KMS-11 (cell line): ENCODE data around the gene CRY2.

Experiments used
- H2AFZ ChIP-seq: fragments of 200-600 bp; sonication (generic); 2 replicates; pipeline ENCODE4 v1.6.1; 2016; ENCODE audit warnings: antibody characterized with exemption, mixed run types, low read depth
- H3K27ac ChIP-seq: fragments of 200-600 bp; sonication (generic); 2 replicates; pipeline ENCODE4 v1.6.1; 2016; ENCODE audit warnings: mild to moderate bottlenecking, mixed run types
- H3K27me3 ChIP-seq: fragments of 200-600 bp; sonication (generic); 2 replicates; pipeline ENCODE4 v1.6.1; 2017; ENCODE audit warnings: mild to moderate bottlenecking, low read depth, mixed run types, moderate library complexity; ENCODE audit not compliant: insufficient read depth
- H3K36me3 ChIP-seq: fragments of 200-600 bp; sonication (generic); 2 replicates; pipeline ENCODE4 v1.6.1; 2017; ENCODE audit warnings: mild to moderate bottlenecking, mixed run types; ENCODE audit not compliant: insufficient read depth
- H3K4me1 ChIP-seq: fragments of 200-600 bp; sonication (generic); 2 replicates; pipeline ENCODE4 v1.6.1; 2016; ENCODE audit warnings: mild to moderate bottlenecking, low read depth, mixed run types; ENCODE audit not compliant: poor library complexity, severe bottlenecking
- H3K4me2 ChIP-seq: fragments of 200-600 bp; sonication (generic); 2 replicates; pipeline ENCODE4 v1.7.0; 2016; ENCODE audit warnings: mild to moderate bottlenecking, mixed run types
- H3K4me3 ChIP-seq: fragments of 200-600 bp; sonication (generic); IDR thresholded peaks from 2 replicates; pipeline ENCODE4 v1.6.1; 2017; ENCODE audit warnings: low read depth, low read length, mixed read lengths; ENCODE audit not compliant: insufficient read depth
- H3K79me2 ChIP-seq: fragments of 200-600 bp; sonication (generic); 2 replicates; pipeline ENCODE4 v1.6.1; 2016; ENCODE audit warnings: low read depth, mixed run types; ENCODE audit not compliant: insufficient read depth
- H3K9ac ChIP-seq: fragments of 200-600 bp; sonication (generic); 2 replicates; pipeline ENCODE4 v1.6.1; 2016; ENCODE audit warnings: mild to moderate bottlenecking, mixed run types
- H4K20me1 ChIP-seq: fragments of 200-600 bp; sonication (generic); 2 replicates; pipeline ENCODE4 v1.6.1; 2016; ENCODE audit warnings: mild to moderate bottlenecking, mixed run types; ENCODE audit not compliant: insufficient read depth
- CTCF ChIP-seq: fragments of 200-600 bp; sonication (generic); conservative IDR thresholded peaks from 2 replicates; pipeline ENCODE4 v1.6.1; 2017; ENCODE audit warnings: low read depth, mild to moderate bottlenecking, antibody characterized with exemption, low read length, moderate library complexity, mixed read lengths

The CRY2 gene

GRCh38 chr11:45801723-45802315 is 45.5 kb upstream of the CRY2 start:
- Histone ChIP-seq H3K4me2 (no peak overlapping the region), H3K4me1 (peaks cover 17% of the 10 kb centered on the region), H3K36me3 (no peaks in the 10 kb centered on the region), H3K27ac (no peak overlapping the region), H4K20me1 (no peaks in the 10 kb centered on the region), H2AFZ (no peak overlapping the region), H3K9ac (no peak overlapping the region), H3K79me2 (peaks cover 16% of the 10 kb centered on the region), H3K27me3 (no peaks in the 10 kb centered on the region), H3K4me3 (no peak overlapping the region)
- no peak for TF ChIP-seq CTCF

GRCh38 chr11:45802531-45803317 is 44.6 kb upstream of the CRY2 start:
- no peaks in the 10 kb centered on the region for H3K27me3 ChIP-seq
- H3K9ac ChIP-seq = no peak overlapping the region
- H3K4me1 ChIP-seq = peaks cover 26% of the 10 kb centered on the region
- no peak overlapping the region for H3K27ac ChIP-seq
- H3K4me2 ChIP-seq = no peak overlapping the region
- no peak overlapping the region for H3K4me3 ChIP-seq
- no peak overlapping the region for H2AFZ ChIP-seq
- no peaks in the 10 kb centered on the region for H4K20me1 ChIP-seq
- H3K79me2 ChIP-seq = peaks cover 25% of the 10 kb centered on the region
- no peaks in the 10 kb centered on the region for H3K36me3 ChIP-seq
- TF ChIP-seq CTCF = no peak

GRCh38 chr11:45803971-45804760 is 43.1 kb upstream of the CRY2 start:
- H3K27ac ChIP-seq = peak overlapping the region; percentile 52
- no peaks in the 10 kb centered on the region for H3K36me3 ChIP-seq
- H3K79me2 ChIP-seq = peaks cover 28% of the 10 kb centered on the region
- peak overlapping the region; percentile 86 for H2AFZ ChIP-seq
- H4K20me1 ChIP-seq = no peaks in the 10 kb centered on the region
- no peak for TF ChIP-seq CTCF
- no peak overlapping the region for H3K4me3 ChIP-seq
- H3K9ac ChIP-seq = peak overlapping the region; percentile 56
- no peaks in the 10 kb centered on the region for H3K27me3 ChIP-seq
- H3K4me2 ChIP-seq = peak overlapping the region; percentile 81
- peaks cover 30% of the 10 kb centered on the region for H3K4me1 ChIP-seq

- Histone ChIP-seq H3K4me2 (peak within 1 kb of the TSS; percentile 94), H3K27me3 (no peaks in the 10 kb centered on the region), H3K9ac (peak within 1 kb of the TSS; percentile 56), H2AFZ (peak within 1 kb of the TSS; percentile 86), H4K20me1 (no peaks in the 10 kb centered on the region), H3K79me2 (peaks cover 28% of the 10 kb centered on the region), H3K36me3 (no peaks in the 10 kb centered on the region), H3K27ac (peak within 1 kb of the TSS; percentile 52), H3K4me1 (peaks cover 33% of the 10 kb centered on the region), H3K4me3 (no peak within 1 kb of the TSS)
- TF ChIP-seq CTCF = no peak
Observed at GRCh38 chr11:45804761-45805304, 42.4 kb upstream of the CRY2 start, which contains the start of gene SLC35C1. SLC35C1 (plus strand) TSS chr11:45805149; CDS start chr11:45805802, 653 bp downstream.
